ENCODE results near the gene SFMBT2. TPM values are rescaled to one million over a fixed set of nuclear protein-coding genes. Genes with fewer than 3 reads are reported as not detected.
A peak's percentile ranks its signal among the peaks of the same experiment; 100 is the strongest.

SFMBT2 gene
- total and polyA plus RNA-seq, 10 of the 15 experiments (the other 5 are each of a cell fraction or from before 2014, with no cell fraction given): 2.8 to 29.6 (median 15.1) TPM

DNA sequence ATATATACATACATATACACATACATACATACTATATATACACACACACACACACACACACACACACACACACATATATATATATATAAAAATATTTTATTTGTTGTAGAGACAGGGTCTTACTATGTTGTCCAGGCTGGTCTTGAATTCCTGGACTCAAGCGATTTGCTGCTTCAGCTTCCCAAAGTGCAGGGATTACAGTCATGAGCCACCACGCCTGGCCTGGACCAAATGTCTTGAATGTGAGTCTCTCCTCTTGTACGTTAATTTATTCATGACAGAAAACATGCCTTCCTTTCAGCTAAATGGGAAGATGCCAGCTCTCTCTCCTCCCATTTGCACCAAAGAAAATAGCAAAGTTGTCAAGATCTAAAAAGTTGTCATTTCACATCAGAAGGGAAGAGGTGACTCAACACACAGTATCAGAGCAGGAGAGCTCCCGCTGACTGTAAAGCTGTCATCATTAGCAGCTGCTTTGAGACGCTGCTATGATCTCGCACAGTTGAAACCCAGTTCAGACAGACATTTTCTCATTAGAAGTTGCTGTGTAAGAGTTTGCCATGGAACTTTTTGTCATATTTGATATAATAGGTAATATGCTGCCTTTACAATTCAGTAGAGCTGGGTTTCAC is 224.3 kb downstream of the SFMBT2 start:
- no TSS peak for BruUV-seq (replicated peaks)
- POLR2A ChIA-PET: no interaction called here
- RAD21 ChIA-PET (ENCODE audit: unreplicated experiment): no interaction called here
- TF ChIP-seq, protein P1, sequence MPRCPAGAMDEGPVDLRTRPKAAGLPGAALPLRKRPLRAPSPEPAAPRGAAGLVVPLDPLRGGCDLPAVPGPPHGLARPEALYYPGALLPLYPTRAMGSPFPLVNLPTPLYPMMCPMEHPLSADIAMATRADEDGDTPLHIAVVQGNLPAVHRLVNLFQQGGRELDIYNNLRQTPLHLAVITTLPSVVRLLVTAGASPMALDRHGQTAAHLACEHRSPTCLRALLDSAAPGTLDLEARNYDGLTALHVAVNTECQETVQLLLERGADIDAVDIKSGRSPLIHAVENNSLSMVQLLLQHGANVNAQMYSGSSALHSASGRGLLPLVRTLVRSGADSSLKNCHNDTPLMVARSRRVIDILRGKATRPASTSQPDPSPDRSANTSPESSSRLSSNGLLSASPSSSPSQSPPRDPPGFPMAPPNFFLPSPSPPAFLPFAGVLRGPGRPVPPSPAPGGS (IDR thresholded peaks at IDR 0.05; ENCODE audit: borderline replicate concordance, insufficient read depth, low read depth, low read length, poor library complexity, severe bottlenecking): peak; percentile 69
- TF ChIP-seq, protein P2, sequence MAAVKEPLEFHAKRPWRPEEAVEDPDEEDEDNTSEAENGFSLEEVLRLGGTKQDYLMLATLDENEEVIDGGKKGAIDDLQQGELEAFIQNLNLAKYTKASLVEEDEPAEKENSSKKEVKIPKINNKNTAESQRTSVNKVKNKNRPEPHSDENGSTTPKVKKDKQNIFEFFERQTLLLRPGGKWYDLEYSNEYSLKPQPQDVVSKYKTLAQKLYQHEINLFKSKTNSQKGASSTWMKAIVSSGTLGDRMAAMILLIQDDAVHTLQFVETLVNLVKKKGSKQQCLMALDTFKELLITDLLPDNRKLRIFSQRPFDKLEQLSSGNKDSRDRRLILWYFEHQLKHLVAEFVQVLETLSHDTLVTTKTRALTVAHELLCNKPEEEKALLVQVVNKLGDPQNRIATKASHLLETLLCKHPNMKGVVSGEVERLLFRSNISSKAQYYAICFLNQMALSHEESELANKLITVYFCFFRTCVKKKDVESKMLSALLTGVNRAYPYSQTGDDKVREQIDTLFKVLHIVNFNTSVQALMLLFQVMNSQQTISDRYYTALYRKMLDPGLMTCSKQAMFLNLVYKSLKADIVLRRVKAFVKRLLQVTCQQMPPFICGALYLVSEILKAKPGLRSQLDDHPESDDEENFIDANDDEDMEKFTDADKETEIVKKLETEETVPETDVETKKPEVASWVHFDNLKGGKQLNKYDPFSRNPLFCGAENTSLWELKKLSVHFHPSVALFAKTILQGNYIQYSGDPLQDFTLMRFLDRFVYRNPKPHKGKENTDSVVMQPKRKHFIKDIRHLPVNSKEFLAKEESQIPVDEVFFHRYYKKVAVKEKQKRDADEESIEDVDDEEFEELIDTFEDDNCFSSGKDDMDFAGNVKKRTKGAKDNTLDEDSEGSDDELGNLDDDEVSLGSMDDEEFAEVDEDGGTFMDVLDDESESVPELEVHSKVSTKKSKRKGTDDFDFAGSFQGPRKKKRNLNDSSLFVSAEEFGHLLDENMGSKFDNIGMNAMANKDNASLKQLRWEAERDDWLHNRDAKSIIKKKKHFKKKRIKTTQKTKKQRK (IDR thresholded peaks at IDR 0.05; ENCODE audit: low read depth, low read length): no peak
- TF ChIP-seq, protein P3, sequence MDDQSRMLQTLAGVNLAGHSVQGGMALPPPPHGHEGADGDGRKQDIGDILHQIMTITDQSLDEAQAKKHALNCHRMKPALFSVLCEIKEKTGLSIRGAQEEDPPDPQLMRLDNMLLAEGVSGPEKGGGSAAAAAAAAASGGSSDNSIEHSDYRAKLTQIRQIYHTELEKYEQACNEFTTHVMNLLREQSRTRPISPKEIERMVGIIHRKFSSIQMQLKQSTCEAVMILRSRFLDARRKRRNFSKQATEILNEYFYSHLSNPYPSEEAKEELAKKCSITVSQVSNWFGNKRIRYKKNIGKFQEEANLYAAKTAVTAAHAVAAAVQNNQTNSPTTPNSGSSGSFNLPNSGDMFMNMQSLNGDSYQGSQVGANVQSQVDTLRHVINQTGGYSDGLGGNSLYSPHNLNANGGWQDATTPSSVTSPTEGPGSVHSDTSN (IDR thresholded peaks at IDR 0.05; ENCODE audit: insufficient replicate concordance, low read depth, low read length): peak; percentile 15
- TF ChIP-seq ZNF207 (IDR thresholded peaks at IDR 0.05; ENCODE audit: borderline replicate concordance): no peak
- TF ChIP-seq, protein P4, sequence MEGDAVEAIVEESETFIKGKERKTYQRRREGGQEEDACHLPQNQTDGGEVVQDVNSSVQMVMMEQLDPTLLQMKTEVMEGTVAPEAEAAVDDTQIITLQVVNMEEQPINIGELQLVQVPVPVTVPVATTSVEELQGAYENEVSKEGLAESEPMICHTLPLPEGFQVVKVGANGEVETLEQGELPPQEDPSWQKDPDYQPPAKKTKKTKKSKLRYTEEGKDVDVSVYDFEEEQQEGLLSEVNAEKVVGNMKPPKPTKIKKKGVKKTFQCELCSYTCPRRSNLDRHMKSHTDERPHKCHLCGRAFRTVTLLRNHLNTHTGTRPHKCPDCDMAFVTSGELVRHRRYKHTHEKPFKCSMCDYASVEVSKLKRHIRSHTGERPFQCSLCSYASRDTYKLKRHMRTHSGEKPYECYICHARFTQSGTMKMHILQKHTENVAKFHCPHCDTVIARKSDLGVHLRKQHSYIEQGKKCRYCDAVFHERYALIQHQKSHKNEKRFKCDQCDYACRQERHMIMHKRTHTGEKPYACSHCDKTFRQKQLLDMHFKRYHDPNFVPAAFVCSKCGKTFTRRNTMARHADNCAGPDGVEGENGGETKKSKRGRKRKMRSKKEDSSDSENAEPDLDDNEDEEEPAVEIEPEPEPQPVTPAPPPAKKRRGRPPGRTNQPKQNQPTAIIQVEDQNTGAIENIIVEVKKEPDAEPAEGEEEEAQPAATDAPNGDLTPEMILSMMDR (IDR thresholded peaks at IDR 0.05 in 2 of 3, conservative IDR thresholded peaks at IDR 0.05 in 1 of 3; ENCODE audit: control insufficient read depth in 2 of 3, extremely low read depth in 1 of 3, insufficient read depth in 1 of 3, low read depth in 3 of 3, low read length in 3 of 3): no peak
- TF ChIP-seq NR2C2 (IDR thresholded peaks at IDR 0.05; ENCODE audit: borderline replicate concordance, control insufficient read depth, insufficient read length, low read depth): no peak
- TF ChIP-seq SP1 (IDR thresholded peaks at IDR 0.05; ENCODE audit: low read depth, low read length): no peak
- 87% methylated on average over 6 of the region's 6 CpGs for WGBS (ENCODE audit: insufficient coverage, insufficient replicate concordance, low lambda C conversion rate, missing lambda C conversion rate)
- intact Hi-C loops (cut with micrococcal nuclease; ENCODE audit: unreplicated experiment): no loop called here
- H3K9ac ChIP-seq (ENCODE audit: control insufficient read depth, insufficient read depth, low read length): no peak overlapping the region
- DNase-seq (ENCODE audit: low read depth, low spot score): no peak
- in situ Hi-C loops (cut with MboI): no loop called here
- H3K4me3 ChIP-seq: no peak overlapping the region
- peaks cover 7% of the 10 kb centered on the region; the same call in 2 of the 3 replicates for H3K9me3 ChIP-seq (replicated peaks; ENCODE audit: control insufficient read depth, insufficient read depth, low read length)
- peaks cover 6% of the 10 kb centered on the region; the same call in 1 of the 2 replicates for H3K4me1 ChIP-seq (ENCODE audit: control insufficient read depth, insufficient read depth, low read length)
- peaks cover 13 to 25% of the 10 kb centered on the region in 2 experiments for H3K36me3 ChIP-seq (ENCODE audit: control insufficient read depth in 2 of 2, insufficient read depth in 2 of 2, low read length in 1 of 2)
- H4K20me1 ChIP-seq (ENCODE audit: control insufficient read depth, insufficient read depth): no peaks in the 10 kb centered on the region
- no peaks in the 10 kb centered on the region for H3K27me3 ChIP-seq (replicated peaks in 1 of 2; ENCODE audit: control insufficient read depth in 2 of 2, insufficient read depth in 2 of 2, low read length in 1 of 2)
- H2AFZ ChIP-seq (ENCODE audit: control insufficient read depth, low read depth, low read length): no peak overlapping the region
- SMC1A ChIA-PET (ENCODE audit: uncharacterized antibody, unreplicated experiment): interaction anchor here (0.6 to 1.6 kb wide), 2 partner anchors 13 to 55 kb away, joined by 3 to 7 read pairs; no protein-coding TSS in a partner anchor
- H3K79me2 ChIP-seq (ENCODE audit: control insufficient read depth, insufficient read depth, low read length): no peaks in the 10 kb centered on the region
- ATAC-seq: no peak
- no peak for FAIRE-seq
- H3K4me2 ChIP-seq (ENCODE audit: control insufficient read depth, insufficient read depth): no peak overlapping the region
- CTCF ChIA-PET: interaction anchor here (0.8 to 1.3 kb wide), 2 partner anchors 13 to 65 kb away, joined by 3 read pairs; no protein-coding TSS in a partner anchor
- H3K27ac ChIP-seq (ENCODE audit: control insufficient read depth, insufficient read depth): no peak overlapping the region
